ENCODE results near the gene CDON. TPM values are rescaled to one million over a fixed set of nuclear protein-coding genes. Genes with fewer than 3 reads are reported as not detected.

The CDON gene
- total RNA-seq, 1 experiment from 2014 or later = 34.1 TPM

GRCh38 chr11:125998267-125998666 is 64.4 kb downstream of the CDON start (continued):
- TF ChIP-seq, protein P1, sequence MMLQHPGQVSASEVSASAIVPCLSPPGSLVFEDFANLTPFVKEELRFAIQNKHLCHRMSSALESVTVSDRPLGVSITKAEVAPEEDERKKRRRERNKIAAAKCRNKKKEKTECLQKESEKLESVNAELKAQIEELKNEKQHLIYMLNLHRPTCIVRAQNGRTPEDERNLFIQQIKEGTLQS (CRISPR knock-in tag; conservative IDR thresholded peaks at IDR 0.05) = no peak
- no peak for TF ChIP-seq PRDM15 (CRISPR knock-in tag; IDR thresholded peaks at IDR 0.05)
- TF ChIP-seq, protein P2, sequence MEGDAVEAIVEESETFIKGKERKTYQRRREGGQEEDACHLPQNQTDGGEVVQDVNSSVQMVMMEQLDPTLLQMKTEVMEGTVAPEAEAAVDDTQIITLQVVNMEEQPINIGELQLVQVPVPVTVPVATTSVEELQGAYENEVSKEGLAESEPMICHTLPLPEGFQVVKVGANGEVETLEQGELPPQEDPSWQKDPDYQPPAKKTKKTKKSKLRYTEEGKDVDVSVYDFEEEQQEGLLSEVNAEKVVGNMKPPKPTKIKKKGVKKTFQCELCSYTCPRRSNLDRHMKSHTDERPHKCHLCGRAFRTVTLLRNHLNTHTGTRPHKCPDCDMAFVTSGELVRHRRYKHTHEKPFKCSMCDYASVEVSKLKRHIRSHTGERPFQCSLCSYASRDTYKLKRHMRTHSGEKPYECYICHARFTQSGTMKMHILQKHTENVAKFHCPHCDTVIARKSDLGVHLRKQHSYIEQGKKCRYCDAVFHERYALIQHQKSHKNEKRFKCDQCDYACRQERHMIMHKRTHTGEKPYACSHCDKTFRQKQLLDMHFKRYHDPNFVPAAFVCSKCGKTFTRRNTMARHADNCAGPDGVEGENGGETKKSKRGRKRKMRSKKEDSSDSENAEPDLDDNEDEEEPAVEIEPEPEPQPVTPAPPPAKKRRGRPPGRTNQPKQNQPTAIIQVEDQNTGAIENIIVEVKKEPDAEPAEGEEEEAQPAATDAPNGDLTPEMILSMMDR (IDR thresholded peaks at IDR 0.05) = no peak
- TF ChIP-seq EMX1 (CRISPR knock-in tag; IDR thresholded peaks at IDR 0.05) = no peak
- TF ChIP-seq, protein P3, sequence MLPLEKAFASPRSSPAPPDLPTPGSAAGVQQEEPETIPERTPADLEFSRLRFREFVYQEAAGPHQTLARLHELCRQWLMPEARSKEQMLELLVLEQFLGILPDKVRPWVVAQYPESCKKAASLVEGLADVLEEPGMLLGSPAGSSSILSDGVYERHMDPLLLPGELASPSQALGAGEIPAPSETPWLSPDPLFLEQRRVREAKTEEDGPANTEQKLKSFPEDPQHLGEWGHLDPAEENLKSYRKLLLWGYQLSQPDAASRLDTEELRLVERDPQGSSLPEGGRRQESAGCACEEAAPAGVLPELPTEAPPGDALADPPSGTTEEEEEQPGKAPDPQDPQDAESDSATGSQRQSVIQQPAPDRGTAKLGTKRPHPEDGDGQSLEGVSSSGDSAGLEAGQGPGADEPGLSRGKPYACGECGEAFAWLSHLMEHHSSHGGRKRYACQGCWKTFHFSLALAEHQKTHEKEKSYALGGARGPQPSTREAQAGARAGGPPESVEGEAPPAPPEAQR (CRISPR knock-in tag; IDR thresholded peaks at IDR 0.05) = no peak
- TF ChIP-seq, protein P4, sequence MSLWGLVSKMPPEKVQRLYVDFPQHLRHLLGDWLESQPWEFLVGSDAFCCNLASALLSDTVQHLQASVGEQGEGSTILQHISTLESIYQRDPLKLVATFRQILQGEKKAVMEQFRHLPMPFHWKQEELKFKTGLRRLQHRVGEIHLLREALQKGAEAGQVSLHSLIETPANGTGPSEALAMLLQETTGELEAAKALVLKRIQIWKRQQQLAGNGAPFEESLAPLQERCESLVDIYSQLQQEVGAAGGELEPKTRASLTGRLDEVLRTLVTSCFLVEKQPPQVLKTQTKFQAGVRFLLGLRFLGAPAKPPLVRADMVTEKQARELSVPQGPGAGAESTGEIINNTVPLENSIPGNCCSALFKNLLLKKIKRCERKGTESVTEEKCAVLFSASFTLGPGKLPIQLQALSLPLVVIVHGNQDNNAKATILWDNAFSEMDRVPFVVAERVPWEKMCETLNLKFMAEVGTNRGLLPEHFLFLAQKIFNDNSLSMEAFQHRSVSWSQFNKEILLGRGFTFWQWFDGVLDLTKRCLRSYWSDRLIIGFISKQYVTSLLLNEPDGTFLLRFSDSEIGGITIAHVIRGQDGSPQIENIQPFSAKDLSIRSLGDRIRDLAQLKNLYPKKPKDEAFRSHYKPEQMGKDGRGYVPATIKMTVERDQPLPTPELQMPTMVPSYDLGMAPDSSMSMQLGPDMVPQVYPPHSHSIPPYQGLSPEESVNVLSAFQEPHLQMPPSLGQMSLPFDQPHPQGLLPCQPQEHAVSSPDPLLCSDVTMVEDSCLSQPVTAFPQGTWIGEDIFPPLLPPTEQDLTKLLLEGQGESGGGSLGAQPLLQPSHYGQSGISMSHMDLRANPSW (CRISPR knock-in tag; conservative IDR thresholded peaks at IDR 0.05; ENCODE audit: low read depth) = no peak
- no peak for TF ChIP-seq USF2 (CRISPR knock-in tag; IDR thresholded peaks at IDR 0.05)
- TF ChIP-seq ZNF219 (CRISPR knock-in tag; IDR thresholded peaks at IDR 0.05; ENCODE audit: borderline replicate concordance) = no peak

- no peak for ATAC-seq
- H3K27me3 Mint-ChIP-seq (ENCODE audit: low read depth) = no peaks in the 10 kb centered on the region
- H3K27ac Mint-ChIP-seq = no peak overlapping the region
- ChIA-PET POLR2A (no interaction called here), CTCF (no interaction called here)
- 0 out of 2 replicates have a peak, but pooled peaks cover 4% of the 10 kb centered on the region for H3K9me3 Mint-ChIP-seq
- H3K4me1 Mint-ChIP-seq = peaks cover 18% of the 10 kb centered on the region
- DNase-seq (ENCODE audit: low spot score) = no peak
- no peak overlapping the region for H3K4me3 Mint-ChIP-seq
- H3K36me3 Mint-ChIP-seq = peaks cover 44% of the 10 kb centered on the region
- TF ChIP-seq, protein P5, sequence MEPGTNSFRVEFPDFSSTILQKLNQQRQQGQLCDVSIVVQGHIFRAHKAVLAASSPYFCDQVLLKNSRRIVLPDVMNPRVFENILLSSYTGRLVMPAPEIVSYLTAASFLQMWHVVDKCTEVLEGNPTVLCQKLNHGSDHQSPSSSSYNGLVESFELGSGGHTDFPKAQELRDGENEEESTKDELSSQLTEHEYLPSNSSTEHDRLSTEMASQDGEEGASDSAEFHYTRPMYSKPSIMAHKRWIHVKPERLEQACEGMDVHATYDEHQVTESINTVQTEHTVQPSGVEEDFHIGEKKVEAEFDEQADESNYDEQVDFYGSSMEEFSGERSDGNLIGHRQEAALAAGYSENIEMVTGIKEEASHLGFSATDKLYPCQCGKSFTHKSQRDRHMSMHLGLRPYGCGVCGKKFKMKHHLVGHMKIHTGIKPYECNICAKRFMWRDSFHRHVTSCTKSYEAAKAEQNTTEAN (CRISPR knock-in tag; IDR thresholded peaks at IDR 0.05) = no peak
- TF ChIP-seq MLX (CRISPR knock-in tag; IDR thresholded peaks at IDR 0.05) (no peak), ARID4B (CRISPR knock-in tag; IDR thresholded peaks at IDR 0.05; ENCODE audit: borderline replicate concordance) (no peak), GABPB1 (CRISPR knock-in tag; IDR thresholded peaks at IDR 0.05) (no peak), IRF2 (CRISPR knock-in tag; IDR thresholded peaks at IDR 0.05; ENCODE audit: borderline replicate concordance, low read depth) (no peak), GTF2I (CRISPR knock-in tag; conservative IDR thresholded peaks at IDR 0.05) (no peak), ETV6 (CRISPR knock-in tag; IDR thresholded peaks at IDR 0.05) (no peak), ZNF219 (CRISPR knock-in tag; IDR thresholded peaks at IDR 0.05; ENCODE audit: borderline replicate concordance) (no peak)
- TF ChIP-seq, protein P6, sequence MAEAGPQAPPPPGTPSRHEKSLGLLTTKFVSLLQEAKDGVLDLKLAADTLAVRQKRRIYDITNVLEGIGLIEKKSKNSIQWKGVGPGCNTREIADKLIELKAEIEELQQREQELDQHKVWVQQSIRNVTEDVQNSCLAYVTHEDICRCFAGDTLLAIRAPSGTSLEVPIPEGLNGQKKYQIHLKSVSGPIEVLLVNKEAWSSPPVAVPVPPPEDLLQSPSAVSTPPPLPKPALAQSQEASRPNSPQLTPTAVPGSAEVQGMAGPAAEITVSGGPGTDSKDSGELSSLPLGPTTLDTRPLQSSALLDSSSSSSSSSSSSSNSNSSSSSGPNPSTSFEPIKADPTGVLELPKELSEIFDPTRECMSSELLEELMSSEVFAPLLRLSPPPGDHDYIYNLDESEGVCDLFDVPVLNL (CRISPR knock-in tag; IDR thresholded peaks at IDR 0.05; ENCODE audit: borderline replicate concordance, low read depth) = no peak
Measured at GRCh38 chr11:125995313-125995712, 67.4 kb downstream of the CDON start.
